H1 (cell line): Measurements from ENCODE around the gene PIGZ. TPM values are rescaled to one million over a fixed set of nuclear protein-coding genes. Genes with fewer than 3 reads are reported as not detected.

Experiments used
- CTCF ChIA-PET: fragments of 300-600 bp; sonication (Branson Sonifier 250); formaldehyde crosslinking; loops from one replicate; lab custom pipeline; 2021; ENCODE audit not compliant: partially characterized antibody; lab: Charles Lee
- POLR2A ChIA-PET: fragments of 300-600 bp; sonication (Branson Sonifier 250); formaldehyde crosslinking; loops from one replicate; lab custom pipeline; 2021; ENCODE audit warnings: inconsistent platforms; ENCODE audit not compliant: partially characterized antibody; lab: Charles Lee
- DNase-seq, 2 experiments: peaks; one replicate each; pipeline versions ENCODE4 v3.0.0 to v3.0.0-alpha.2; 2010 to 2022; ENCODE audit warnings: low spot score in 2 of 2, low read depth in 1 of 2, mixed read lengths in 1 of 2
- FAIRE-seq: peaks from 2 replicates; lab custom pipeline; 2011; peaks lifted over from hg19 to GRCh38; lab: Jason Lieb, UNC
- H2AFZ ChIP-seq: 2 replicates; pipeline ENCODE4 v1.8.1; 2012; ENCODE audit warnings: low read length, inconsistent platforms
- H2AK5ac ChIP-seq: 2 replicates; pipeline ENCODE4 v1.6.1; 2013; ENCODE audit warnings: low read depth, low read length
- H2BK120ac ChIP-seq: replicated peaks from 2 replicates; pipeline ENCODE3; 2013; ENCODE audit warnings: low read depth, low read length, inconsistent platforms
- H2BK12ac ChIP-seq: 2 replicates; pipeline ENCODE4 v1.6.1; 2013; ENCODE audit warnings: low read depth, low read length
- H2BK15ac ChIP-seq: 2 replicates; pipeline ENCODE4 v1.6.1; 2013; ENCODE audit warnings: low read length
- H2BK20ac ChIP-seq: 2 replicates; pipeline ENCODE4 v1.6.1; 2013; ENCODE audit warnings: low read length
- H2BK5ac ChIP-seq: 2 replicates; pipeline ENCODE4 v1.6.1; 2013; ENCODE audit warnings: low read depth, low read length
- H3K14ac ChIP-seq: 2 replicates; pipeline ENCODE4 v1.6.1; 2013; ENCODE audit warnings: inconsistent platforms; ENCODE audit not compliant: insufficient read length
- H3K18ac ChIP-seq: 2 replicates; pipeline ENCODE4 v1.6.1; 2013; ENCODE audit warnings: low read length; ENCODE audit errors: extremely low read depth
- H3K23ac ChIP-seq: 2 replicates; pipeline ENCODE4 v1.6.1; 2013; ENCODE audit warnings: inconsistent platforms; ENCODE audit not compliant: insufficient read length
- H3K23me2 ChIP-seq: 2 replicates; pipeline ENCODE4 v1.6.1; 2013; ENCODE audit warnings: low read depth, low read length
- H3K27ac ChIP-seq: 2 replicates; pipeline ENCODE4 v1.6.1; 2011; ENCODE audit warnings: low read depth, low read length, inconsistent platforms
- H3K27me3 ChIP-seq, 4 experiments: replicated peaks in 1 of 4; 1 replicate in 1 of 4; 2 replicates in 3 of 4; pipeline versions ENCODE4 v1.6.1 to v1.8.1; 2011 to 2013; ENCODE audit warnings: low read length in 3 of 4, mild to moderate bottlenecking in 3 of 4, inconsistent platforms in 2 of 4, mixed read lengths in 2 of 4, moderate library complexity in 1 of 4; ENCODE audit not compliant: control insufficient read depth in 3 of 4, insufficient read depth in 3 of 4; ENCODE audit errors: extremely low read depth in 1 of 4
- H3K36me3 ChIP-seq, 4 experiments: 2 replicates each; pipeline versions ENCODE4 v1.6.1 to v1.8.1; 2011 to 2013; ENCODE audit warnings: mild to moderate bottlenecking in 4 of 4, low read length in 3 of 4, moderate library complexity in 2 of 4, control low read depth in 1 of 4, inconsistent platforms in 1 of 4; ENCODE audit not compliant: insufficient read depth in 4 of 4, control insufficient read depth in 2 of 4
- H3K4ac ChIP-seq: replicated peaks from 2 replicates; pipeline ENCODE3; 2013; ENCODE audit warnings: low read length, low read depth, mixed read lengths, inconsistent platforms; ENCODE audit not compliant: insufficient read length
- H3K4me1 ChIP-seq, 4 experiments: replicated peaks in 1 of 4; 1 replicate in 1 of 4; 2 replicates in 3 of 4; pipeline versions ENCODE4 v1.6.1 to v1.8.1; 2011 to 2013; ENCODE audit warnings: low read length in 3 of 4, inconsistent platforms in 2 of 4, mixed read lengths in 1 of 4; ENCODE audit not compliant: insufficient read depth in 4 of 4, control insufficient read depth in 3 of 4
- H3K4me2 ChIP-seq, 2 experiments: 2 replicates each; pipeline versions ENCODE4 v1.6.1 to v1.8.1; 2011 to 2013; ENCODE audit warnings: low read depth in 2 of 2, low read length in 2 of 2, control low read depth in 1 of 2, inconsistent platforms in 1 of 2, mild to moderate bottlenecking in 1 of 2; ENCODE audit not compliant: insufficient read depth in 1 of 2
- H3K4me3 ChIP-seq, 4 experiments: fragments of 200-600, 300-600 bp in 1 of 4; sonication (generic), shearing (Covaris generic), sonication (Bioruptor Twin) in 1 of 4; 2 replicates each; pipeline versions ENCODE4 v1.5.1 to v1.8.1; 2011 to 2016; ENCODE audit warnings: low read length in 4 of 4, low read depth in 3 of 4, control low read depth in 2 of 4, inconsistent platforms in 2 of 4, mild to moderate bottlenecking in 2 of 4, mixed read lengths in 1 of 4, moderate library complexity in 1 of 4; ENCODE audit not compliant: insufficient read depth in 2 of 4; ENCODE audit errors: extremely low read depth in 1 of 4
- H3K56ac ChIP-seq: replicated peaks from 2 replicates; pipeline ENCODE3; 2013; ENCODE audit warnings: low read depth, mild to moderate bottlenecking, mixed read lengths, low read length, inconsistent platforms; ENCODE audit not compliant: insufficient read length
- H3K79me1 ChIP-seq: 2 replicates; pipeline ENCODE4 v1.6.1; 2013; ENCODE audit warnings: low read depth, low read length, control low read depth
- H3K79me2 ChIP-seq, 2 experiments: 2 replicates each; pipeline versions ENCODE4 v1.6.1 to v1.8.1; 2012 to 2013; ENCODE audit warnings: low read length in 2 of 2, mild to moderate bottlenecking in 2 of 2, inconsistent platforms in 1 of 2; ENCODE audit not compliant: insufficient read depth in 2 of 2, control insufficient read depth in 1 of 2
- H3K9ac ChIP-seq, 4 experiments: replicated peaks in 1 of 4; 1 replicate in 1 of 4; 2 replicates in 3 of 4; pipeline versions ENCODE4 v1.6.1 to v1.8.1; 2011 to 2013; ENCODE audit warnings: low read depth in 3 of 4, low read length in 3 of 4, control low read depth in 2 of 4, mild to moderate bottlenecking in 2 of 4, moderate library complexity in 2 of 4, inconsistent platforms in 1 of 4; ENCODE audit errors: extremely low read depth in 1 of 4
- H3K9me3 ChIP-seq, 2 experiments: 2 replicates each; pipeline versions ENCODE4 v1.6.1 to v1.8.1; 2012 to 2013; ENCODE audit warnings: mild to moderate bottlenecking in 2 of 2, moderate library complexity in 2 of 2, control low read depth in 1 of 2, inconsistent platforms in 1 of 2, low read depth in 1 of 2, low read length in 1 of 2, mixed read lengths in 1 of 2; ENCODE audit not compliant: insufficient read depth in 2 of 2
- H4K20me1 ChIP-seq, 2 experiments: replicated peaks in 1 of 2; 2 replicates each; pipeline versions ENCODE3 to v1.8.1; 2011 to 2013; ENCODE audit warnings: inconsistent platforms in 2 of 2, low read length in 2 of 2, mild to moderate bottlenecking in 1 of 2; ENCODE audit not compliant: insufficient read depth in 2 of 2, control insufficient read depth in 1 of 2
- H4K5ac ChIP-seq: 2 replicates; pipeline ENCODE4 v1.6.1; 2013; ENCODE audit warnings: low read length, low read depth, mixed read lengths, inconsistent platforms; ENCODE audit not compliant: insufficient read length
- H4K8ac ChIP-seq: 2 replicates; pipeline ENCODE4 v1.8.0; 2013; ENCODE audit warnings: mild to moderate bottlenecking, moderate library complexity, low read length, inconsistent platforms; ENCODE audit not compliant: insufficient read depth; ENCODE audit errors: extremely low read depth
- H4K91ac ChIP-seq: replicated peaks from 2 replicates; pipeline ENCODE3; 2013; ENCODE audit warnings: low read length, mixed read lengths, inconsistent platforms; ENCODE audit not compliant: insufficient read length
- ASH2L ChIP-seq: fragments of 200-600, 300-600 bp; sonication (generic); IDR thresholded peaks from one replicate; pipeline ENCODE4 v1.7.1; 2017; ENCODE audit warnings: low read length
- CREB1 ChIP-seq: IDR thresholded peaks from 2 replicates; pipeline ENCODE4 v1.6.1; 2012; ENCODE audit warnings: inconsistent platforms
- HDAC6 ChIP-seq: IDR thresholded peaks from one replicate; pipeline ENCODE4 v1.7.1; 2012; ENCODE audit warnings: low read depth, mild to moderate bottlenecking, inconsistent platforms, low read length, moderate library complexity
- KDM1A ChIP-seq: fragments of 200-600, 300-600 bp; sonication (generic); IDR thresholded peaks from 2 replicates; pipeline ENCODE4 v1.7.1; 2016; ENCODE audit warnings: mild to moderate bottlenecking, low read length, borderline replicate concordance
- KDM4A ChIP-seq: IDR thresholded peaks from one replicate; pipeline ENCODE4 v1.7.1; 2012; ENCODE audit warnings: low read depth, mild to moderate bottlenecking, moderate library complexity, low read length, inconsistent platforms; ENCODE audit not compliant: severe bottlenecking
- KDM5A ChIP-seq: fragments of 200-600 bp; IDR thresholded peaks from 2 replicates; pipeline ENCODE4 v1.7.1; 2012; ENCODE audit warnings: mild to moderate bottlenecking, low read length, inconsistent platforms, mixed read lengths
- POLR2A ChIP-seq, 2 experiments: IDR thresholded peaks; 1 replicate in 1 of 2; 2 replicates in 1 of 2; pipeline ENCODE4 v1.6.1; 2011; ENCODE audit warnings: low read depth in 2 of 2, low read length in 2 of 2, mild to moderate bottlenecking in 2 of 2; ENCODE audit errors: control extremely low read depth in 1 of 2
- RAD21 ChIP-seq, 2 experiments: IDR thresholded peaks in 1 of 2; conservative IDR thresholded peaks in 1 of 2; 2 replicates each; pipeline ENCODE4 v1.6.1; 2011; ENCODE audit warnings: low read depth in 2 of 2, low read length in 2 of 2, improper control_type of control experiment in 1 of 2, inconsistent platforms in 1 of 2, mild to moderate bottlenecking in 1 of 2, moderate library complexity in 1 of 2
- RFX5 ChIP-seq: IDR thresholded peaks from 2 replicates; pipeline ENCODE4 v1.6.1; 2011; ENCODE audit warnings: low read depth, low read length, improper control_type of control experiment, borderline replicate concordance
- SP1 ChIP-seq: IDR thresholded peaks from 2 replicates; pipeline ENCODE4 v1.6.1; 2011; ENCODE audit warnings: low read depth, low read length
- SRF ChIP-seq: IDR thresholded peaks from 2 replicates; pipeline ENCODE4 v1.6.1; 2011; ENCODE audit warnings: mild to moderate bottlenecking, low read depth, low read length, moderate library complexity
- TEAD4 ChIP-seq: IDR thresholded peaks from 2 replicates; pipeline ENCODE4 v1.6.1; 2012; ENCODE audit warnings: low read depth, low read length, inconsistent platforms, mixed read lengths
- ZNF274 ChIP-seq: IDR thresholded peaks from 2 replicates; pipeline ENCODE4 v1.7.0; 2012; ENCODE audit warnings: low read length, borderline replicate concordance; ENCODE audit errors: extremely low read depth
- WGBS, 2 experiments: shearing (Covaris generic) in 1 of 2; methylation state at CpG; one replicate each; pipeline versions ENCODE4 v1.1.6 to v1.1.7; 2013 to 2015; ENCODE audit warnings: low lambda C conversion rate in 2 of 2, mixed read lengths in 2 of 2, inconsistent platforms in 1 of 2, low coverage in 1 of 2, missing lambda C conversion rate in 1 of 2; ENCODE audit not compliant: insufficient replicate concordance in 2 of 2, insufficient coverage in 1 of 2, insufficient read length in 1 of 2; ENCODE audit errors: extremely low coverage in 1 of 2, missing lambda C conversion rate in 1 of 2; 5-methylcytosine and 5-hydroxymethylcytosine counted together
- polyA plus RNA-seq, 7 experiments: library from polyadenylated mRNA; depleted of rRNA in 3 of 7; stranded (reverse) in 5 of 7; unstranded in 2 of 7; fragments of >200 nt in 5 of 7; fragments of 200-250 nt in 2 of 7; gene quantifications; 1 replicate in 5 of 7; 2 replicates in 1 of 7; 4 replicates in 1 of 7; pipeline versions ENCODE4 v1.2.1 to v1.2.3, GENCODE V29; 2011 to 2013; ENCODE audit warnings: missing spikeins in 2 of 7, mixed read lengths in 2 of 7
- total RNA-seq: library from RNA; stranded (reverse); fragmentation: NEBNext Ultra II Directional; extraction: Animal tissue kit (Norgen Biotek cat#: 25700); gene quantifications from 2 replicates; pipeline ENCODE4 v1.2.1, GENCODE V29; 2021
- TF ChIP-seq, protein P1 (sequence below): IDR thresholded peaks from 2 replicates; pipeline ENCODE4 v1.6.1; 2012; ENCODE audit warnings: low read length, inconsistent platforms

The PIGZ gene
- total and polyA plus RNA-seq, 2 of the 8 experiments (the other 6 are each of a cell fraction or from before 2014, with no cell fraction given): 0.32 TPM; not detected in 1

DNA sequence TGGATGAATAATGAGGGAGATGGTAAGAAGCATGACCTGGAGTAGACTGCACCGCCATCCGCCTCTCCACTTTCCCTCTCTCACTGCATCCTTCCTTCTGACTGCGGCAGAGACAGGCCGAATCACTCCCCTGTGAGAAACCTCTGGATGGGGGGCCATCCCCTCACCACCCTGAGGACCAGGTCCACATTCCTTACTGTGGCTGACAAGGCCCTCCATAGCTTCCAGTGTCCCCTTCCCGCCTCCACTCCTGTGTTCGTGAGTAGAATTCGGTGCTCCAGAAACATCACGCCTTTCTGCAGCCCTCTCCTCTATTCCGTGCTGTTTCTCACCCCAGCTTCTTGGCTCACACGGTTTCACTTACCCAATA, 2.8 kb downstream of the PIGZ start:
- DNase-seq: no peak
- CTCF ChIA-PET: interaction anchor here (1.1 kb wide), 1 partner anchor 31 kb away, joined by 4 read pairs; no protein-coding TSS in a partner anchor
- 82% methylated on average over 10 of the region's 10 CpGs; no CpG with 5 or more reads in 1 of the 2 experiments for WGBS, 2 experiments
- TF ChIP-seq SRF (no peak), KDM1A (no peak), POLR2A (IDR thresholded peaks at IDR 0.05; ENCODE audit: control extremely low read depth in 1 of 2, low read depth in 2 of 2, low read length in 2 of 2) (no peak), RAD21 (IDR thresholded peaks at IDR 0.05 in 1 of 2, conservative IDR thresholded peaks at IDR 0.05 in 1 of 2; ENCODE audit: low read depth in 2 of 2, low read length in 2 of 2) (no peak), TEAD4 (no peak), RFX5 (no peak), ASH2L (no peak), SP1 (no peak), KDM4A (no peak), HDAC6 (no peak), ZNF274 (no peak), KDM5A (no peak), CREB1 (no peak)
- TF ChIP-seq, protein P1, sequence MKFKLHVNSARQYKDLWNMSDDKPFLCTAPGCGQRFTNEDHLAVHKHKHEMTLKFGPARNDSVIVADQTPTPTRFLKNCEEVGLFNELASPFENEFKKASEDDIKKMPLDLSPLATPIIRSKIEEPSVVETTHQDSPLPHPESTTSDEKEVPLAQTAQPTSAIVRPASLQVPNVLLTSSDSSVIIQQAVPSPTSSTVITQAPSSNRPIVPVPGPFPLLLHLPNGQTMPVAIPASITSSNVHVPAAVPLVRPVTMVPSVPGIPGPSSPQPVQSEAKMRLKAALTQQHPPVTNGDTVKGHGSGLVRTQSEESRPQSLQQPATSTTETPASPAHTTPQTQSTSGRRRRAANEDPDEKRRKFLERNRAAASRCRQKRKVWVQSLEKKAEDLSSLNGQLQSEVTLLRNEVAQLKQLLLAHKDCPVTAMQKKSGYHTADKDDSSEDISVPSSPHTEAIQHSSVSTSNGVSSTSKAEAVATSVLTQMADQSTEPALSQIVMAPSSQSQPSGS: no peak

More for the DNA sequence above, 2.8 kb downstream of the PIGZ start:
- Histone ChIP-seq H3K79me2 (no peaks in the 10 kb centered on the region), H3K9me3 (no peaks in the 10 kb centered on the region), H4K8ac (no peak overlapping the region), H2BK12ac (no peak overlapping the region), H4K5ac (no peak overlapping the region), H3K4ac (no peak overlapping the region), H4K91ac (no peak overlapping the region), H3K4me1 (peaks cover 0 to 24% (median 10%) of the 10 kb centered on the region in 4 experiments; a peak in 5 of 7 replicates), H3K56ac (no peak overlapping the region), H3K36me3 (peaks cover 0 to 8% (median 0%) of the 10 kb centered on the region in 4 experiments; a peak in 1 of 8 replicates), H2BK120ac (no peak overlapping the region), H3K27ac (no peak overlapping the region), H2BK20ac (no peak overlapping the region), H3K23ac (no peak overlapping the region), H3K9ac (no peak overlapping the region), H2AFZ (no peak overlapping the region), H3K18ac (no peak overlapping the region), H3K79me1 (no peaks in the 10 kb centered on the region), H3K27me3 (peaks cover 47 to 58% (median 55%) of the 10 kb centered on the region in 4 experiments), H3K4me2 (no peak overlapping the region; a peak in 1 of 4 replicates), H3K14ac (no peak overlapping the region), H2BK5ac (no peak overlapping the region), H2BK15ac (no peak overlapping the region), H3K23me2 (peaks cover 10% of the 10 kb centered on the region; the same call in 1 of the 2 replicates), H4K20me1 (no peaks in the 10 kb centered on the region), H2AK5ac (no peak overlapping the region), H3K4me3 (no peak overlapping the region)
- POLR2A ChIA-PET: no interaction called here
- no peak for FAIRE-seq
